SU-DHL-6 (cell line): ENCODE measurements around the gene DMD.

Experiments used
- H2AFZ ChIP-seq: fragments of 200-600 bp; sonication (generic); 2 replicates; pipeline ENCODE4 v1.6.1; 2014; ENCODE audit warnings: low read depth, mild to moderate bottlenecking, moderate library complexity, mixed read lengths, antibody characterized with exemption, low read length; ENCODE audit not compliant: severe bottlenecking
- H3F3A ChIP-seq: fragments of 200-600 bp; shearing (Covaris generic); 2 replicates; pipeline ENCODE4 v1.6.0; 2016; ENCODE audit warnings: antibody characterized with exemption, mild to moderate bottlenecking; ENCODE audit not compliant: insufficient read depth
- H3K27ac ChIP-seq: fragments of 200-600 bp; sonication (generic); 2 replicates; pipeline ENCODE4 v1.5.1; 2016; ENCODE audit warnings: low read depth, mild to moderate bottlenecking, low read length, moderate library complexity, mixed read lengths
- H3K27me3 ChIP-seq: fragments of 200-600 bp; sonication (generic), shearing (Covaris generic); 2 replicates; pipeline ENCODE4 v1.6.0; 2014; ENCODE audit warnings: mild to moderate bottlenecking, low read length
- H3K36me3 ChIP-seq: fragments of 200-600 bp; sonication (generic); 2 replicates; pipeline ENCODE4 v1.6.1; 2014; ENCODE audit warnings: mild to moderate bottlenecking, low read length, mixed read lengths
- H3K4me2 ChIP-seq: fragments of 300-600, 200-600 bp; shearing (Covaris generic), sonication (generic); 2 replicates; pipeline ENCODE4 v1.6.0; 2014; ENCODE audit warnings: low read length, low read depth, mild to moderate bottlenecking; ENCODE audit not compliant: poor library complexity, severe bottlenecking
- H3K4me3 ChIP-seq: fragments of 200-600 bp; sonication (generic); 2 replicates; pipeline ENCODE4 v1.5.1; 2014; ENCODE audit warnings: antibody characterized with exemption, low read length, mild to moderate bottlenecking, mixed read lengths; ENCODE audit not compliant: insufficient read depth, poor library complexity, severe bottlenecking
- H3K79me2 ChIP-seq: fragments of 200-600 bp; sonication (generic); 2 replicates; pipeline ENCODE4 v1.6.1; 2014; ENCODE audit warnings: mild to moderate bottlenecking, low read length, moderate library complexity; ENCODE audit not compliant: insufficient read depth
- H3K9ac ChIP-seq: fragments of 200-600 bp; sonication (generic); 2 replicates; pipeline ENCODE4 v1.7.0; 2014; ENCODE audit warnings: mild to moderate bottlenecking, low read length
- H3K9me2 ChIP-seq: fragments of 200-600 bp; sonication (generic); replicated peaks from 2 replicates; pipeline ENCODE4 v1.6.1; 2014; ENCODE audit warnings: low read length; ENCODE audit not compliant: insufficient read depth
- H3K9me3 ChIP-seq: fragments of 200-600 bp; sonication (generic); 2 replicates; pipeline ENCODE4 v1.6.1; 2014; ENCODE audit warnings: low read length, mixed read lengths; ENCODE audit not compliant: insufficient read depth
- H4K20me1 ChIP-seq: fragments of 200-600 bp; sonication (generic); 2 replicates; pipeline ENCODE4 v1.6.1; 2014; ENCODE audit warnings: low read depth, mild to moderate bottlenecking, antibody characterized with exemption, low read length, moderate library complexity, mixed read lengths
- CTCF ChIP-seq: fragments of 200-600 bp; sonication (generic); IDR thresholded peaks from one replicate; pipeline ENCODE4 v1.5.1; 2017; ENCODE audit warnings: antibody characterized with exemption, mild to moderate bottlenecking, low read length, moderate library complexity; ENCODE audit not compliant: insufficient read depth, poor library complexity, severe bottlenecking
- EZH2phosphoT487 ChIP-seq: fragments of 200-600 bp; sonication (generic), shearing (Covaris generic); conservative IDR thresholded peaks from 2 replicates; pipeline ENCODE4 v1.6.1; 2018; ENCODE audit warnings: mild to moderate bottlenecking, antibody characterized with exemption, low read length, moderate library complexity, mixed read lengths

DMD gene

GRCh38 chrX:31522760-31523159 lies 1688.6 kb downstream of the DMD start:
- Histone ChIP-seq H3F3A (no peaks in the 10 kb centered on the region), H3K4me3 (no peak overlapping the region), H3K9me2 (no peaks in the 10 kb centered on the region), H3K79me2 (no peaks in the 10 kb centered on the region), H3K9me3 (no peaks in the 10 kb centered on the region), H2AFZ (no peak overlapping the region), H3K4me2 (no peak overlapping the region), H3K27ac (no peak overlapping the region), H3K27me3 (no peaks in the 10 kb centered on the region), H3K36me3 (no peaks in the 10 kb centered on the region), H3K9ac (no peak overlapping the region), H4K20me1 (no peaks in the 10 kb centered on the region)
- TF ChIP-seq CTCF (no peak), EZH2phosphoT487 (no peak)

- no peak for TF ChIP-seq CTCF
- no peak for TF ChIP-seq EZH2phosphoT487
- Histone ChIP-seq H3F3A (no peaks in the 10 kb centered on the region), H3K4me2 (no peak overlapping the region), H3K4me3 (no peak overlapping the region), H3K9ac (no peak overlapping the region), H2AFZ (no peak overlapping the region), H3K27ac (no peak overlapping the region), H3K27me3 (no peaks in the 10 kb centered on the region), H3K9me3 (no peaks in the 10 kb centered on the region), H3K79me2 (no peaks in the 10 kb centered on the region), H4K20me1 (no peaks in the 10 kb centered on the region), H3K36me3 (no peaks in the 10 kb centered on the region), H3K9me2 (no peaks in the 10 kb centered on the region)
Observed at GRCh38 chrX:31521941-31522340, 1689.4 kb downstream of the DMD start.

GRCh38 chrX:31516527-31516926 lies 1694.8 kb downstream of the DMD start:
- Histone ChIP-seq H3K27ac (no peak overlapping the region), H2AFZ (no peak overlapping the region), H3K9me3 (no peaks in the 10 kb centered on the region), H3K79me2 (no peaks in the 10 kb centered on the region), H3K4me2 (no peak overlapping the region), H4K20me1 (no peaks in the 10 kb centered on the region), H3K9me2 (no peaks in the 10 kb centered on the region), H3K4me3 (no peak overlapping the region), H3K27me3 (no peaks in the 10 kb centered on the region), H3K9ac (no peak overlapping the region), H3F3A (no peaks in the 10 kb centered on the region), H3K36me3 (no peaks in the 10 kb centered on the region)
- TF ChIP-seq EZH2phosphoT487: no peak
- no peak for TF ChIP-seq CTCF

GRCh38 chrX:31508338-31508737 lies 1703.0 kb downstream of the DMD start:
- Histone ChIP-seq H3K4me3 (no peak overlapping the region), H3K9ac (no peak overlapping the region), H3K9me3 (no peaks in the 10 kb centered on the region), H3K36me3 (no peaks in the 10 kb centered on the region), H3K4me2 (no peak overlapping the region), H4K20me1 (no peaks in the 10 kb centered on the region), H3K79me2 (no peaks in the 10 kb centered on the region), H2AFZ (no peak overlapping the region), H3F3A (no peaks in the 10 kb centered on the region), H3K27me3 (no peaks in the 10 kb centered on the region), H3K27ac (no peak overlapping the region), H3K9me2 (no peaks in the 10 kb centered on the region)
- TF ChIP-seq CTCF (no peak), EZH2phosphoT487 (no peak)
